HL-60 (cell line): ENCODE measurements around the gene BEGAIN.

Experiments used
- DNase-seq, 2 experiments: peaks; one replicate each; pipeline ENCODE4 v3.0.0-alpha.2; 2010 to 2020; ENCODE audit warnings: low read depth in 1 of 2, low spot score in 1 of 2
- H3K27ac ChIP-seq: fragments of 250-450 bp; sonication (Bioruptor Pico); replicated peaks from 2 replicates; pipeline ENCODE4 v1.5.1; 2020; ENCODE audit warnings: mild to moderate bottlenecking, moderate library complexity
- H3K27me3 ChIP-seq: fragments of 250-450 bp; sonication (Bioruptor Pico); 2 replicates; pipeline ENCODE4 v1.5.1; 2021; ENCODE audit warnings: mild to moderate bottlenecking, moderate library complexity; ENCODE audit not compliant: insufficient read depth, poor library complexity, severe bottlenecking
- H3K4me3 ChIP-seq: replicated peaks from 2 replicates; pipeline ENCODE4 v1.5.1; 2011; ENCODE audit warnings: mild to moderate bottlenecking, control low read depth, low read length; ENCODE audit not compliant: insufficient read depth
- CTCF ChIP-seq: IDR thresholded peaks from one replicate; pipeline ENCODE4 v1.5.1; 2011; ENCODE audit warnings: low read length, control low read depth, inconsistent platforms; ENCODE audit not compliant: insufficient read depth
- GABPA ChIP-seq: IDR thresholded peaks from 2 replicates; pipeline ENCODE4 v1.6.1; 2012; ENCODE audit warnings: low read depth
- POLR2AphosphoS5 ChIP-seq: IDR thresholded peaks from 2 replicates; pipeline ENCODE4 v1.6.1; 2012; ENCODE audit warnings: low read depth
- SPI1 ChIP-seq: IDR thresholded peaks from 2 replicates; pipeline ENCODE4 v1.6.1; 2012; ENCODE audit warnings: low read depth, mild to moderate bottlenecking, borderline replicate concordance
- TF ChIP-seq, protein P1 (sequence below): IDR thresholded peaks from 2 replicates; pipeline ENCODE4 v1.6.1; 2012; ENCODE audit warnings: low read depth; ENCODE audit not compliant: insufficient replicate concordance

BEGAIN gene

GRCh38 chr14:100620255-100621100, 33.3 kb upstream of the BEGAIN start:
- Histone ChIP-seq H3K4me3 (no peak overlapping the region), H3K27me3 (no peaks in the 10 kb centered on the region), H3K27ac (no peak overlapping the region)
- no peak for DNase-seq
- TF ChIP-seq SPI1 = no peak
- no peak for TF ChIP-seq POLR2AphosphoS5
- TF ChIP-seq GABPA = no peak
- TF ChIP-seq CTCF = no peak
- TF ChIP-seq, protein P1, sequence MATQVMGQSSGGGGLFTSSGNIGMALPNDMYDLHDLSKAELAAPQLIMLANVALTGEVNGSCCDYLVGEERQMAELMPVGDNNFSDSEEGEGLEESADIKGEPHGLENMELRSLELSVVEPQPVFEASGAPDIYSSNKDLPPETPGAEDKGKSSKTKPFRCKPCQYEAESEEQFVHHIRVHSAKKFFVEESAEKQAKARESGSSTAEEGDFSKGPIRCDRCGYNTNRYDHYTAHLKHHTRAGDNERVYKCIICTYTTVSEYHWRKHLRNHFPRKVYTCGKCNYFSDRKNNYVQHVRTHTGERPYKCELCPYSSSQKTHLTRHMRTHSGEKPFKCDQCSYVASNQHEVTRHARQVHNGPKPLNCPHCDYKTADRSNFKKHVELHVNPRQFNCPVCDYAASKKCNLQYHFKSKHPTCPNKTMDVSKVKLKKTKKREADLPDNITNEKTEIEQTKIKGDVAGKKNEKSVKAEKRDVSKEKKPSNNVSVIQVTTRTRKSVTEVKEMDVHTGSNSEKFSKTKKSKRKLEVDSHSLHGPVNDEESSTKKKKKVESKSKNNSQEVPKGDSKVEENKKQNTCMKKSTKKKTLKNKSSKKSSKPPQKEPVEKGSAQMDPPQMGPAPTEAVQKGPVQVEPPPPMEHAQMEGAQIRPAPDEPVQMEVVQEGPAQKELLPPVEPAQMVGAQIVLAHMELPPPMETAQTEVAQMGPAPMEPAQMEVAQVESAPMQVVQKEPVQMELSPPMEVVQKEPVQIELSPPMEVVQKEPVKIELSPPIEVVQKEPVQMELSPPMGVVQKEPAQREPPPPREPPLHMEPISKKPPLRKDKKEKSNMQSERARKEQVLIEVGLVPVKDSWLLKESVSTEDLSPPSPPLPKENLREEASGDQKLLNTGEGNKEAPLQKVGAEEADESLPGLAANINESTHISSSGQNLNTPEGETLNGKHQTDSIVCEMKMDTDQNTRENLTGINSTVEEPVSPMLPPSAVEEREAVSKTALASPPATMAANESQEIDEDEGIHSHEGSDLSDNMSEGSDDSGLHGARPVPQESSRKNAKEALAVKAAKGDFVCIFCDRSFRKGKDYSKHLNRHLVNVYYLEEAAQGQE = no peak

- TF ChIP-seq POLR2AphosphoS5 (no peak), GABPA (no peak), SPI1 (no peak), CTCF (no peak)
- TF ChIP-seq, protein P1 = no peak
- Histone ChIP-seq H3K27me3 (no peaks in the 10 kb centered on the region), H3K27ac (no peak overlapping the region), H3K4me3 (no peak overlapping the region)
- no peak for DNase-seq
Observed at GRCh38 chr14:100619396-100620254, 32.4 kb upstream of the BEGAIN start.

GRCh38 chr14:100618763-100619320, 31.6 kb upstream of the BEGAIN start:
- no peak for TF ChIP-seq GABPA
- no peak for TF ChIP-seq CTCF
- TF ChIP-seq, protein P1 = no peak
- no peak for TF ChIP-seq POLR2AphosphoS5
- TF ChIP-seq SPI1 = no peak
- H3K4me3 ChIP-seq = no peak overlapping the region
- no peak for DNase-seq
- H3K27me3 ChIP-seq = no peaks in the 10 kb centered on the region
- H3K27ac ChIP-seq = 0 out of 2 replicates have a peak overlapping the region, but pooled peaks have one; percentile 2
